ENCODE data around the gene DNAJC30. TPM values are rescaled to one million over a fixed set of nuclear protein-coding genes. Genes with fewer than 3 reads are reported as not detected.

DNAJC30 gene
- total and polyA plus RNA-seq, 12 donors, result 7.1 to 28.2 (median 14.9) TPM

- TF ChIP-seq CTCF (IDR thresholded peaks at IDR 0.05) (no peak), POLR2A (IDR thresholded peaks at IDR 0.05) (no peak)
- H3K4me1 ChIP-seq (replicated peaks in 1 of 2), result peaks cover 15 to 28% of the 10 kb centered on the region in 2 donors
- H3K27ac ChIP-seq, result no peak overlapping the region
- H3K36me3 ChIP-seq (replicated peaks in 1 of 2), result peaks cover 0 to 36% of the 10 kb centered on the region in 2 donors
- H3K27me3 ChIP-seq, result no peaks in the 10 kb centered on the region
- DNase-seq, result no peak
- WGBS, 4 donors, result 94 to 98% (median 97%) methylated on average over 18 of the region's 18 CpGs
- H3K4me3 ChIP-seq, result no peak overlapping the region
- H3K9me3 ChIP-seq (replicated peaks in 1 of 3), result no peaks in the 10 kb centered on the region
- intact Hi-C loops (cut with DNase I), result no loop called here
These were observed 2.1 kb upstream of the DNAJC30 start for GRCh38 chr7:73685311-73685710.

- no peak for DNase-seq
- Histone ChIP-seq H3K9me3 (replicated peaks in 1 of 3) (no peaks in the 10 kb centered on the region), H3K27me3 (no peaks in the 10 kb centered on the region), H3K36me3 (replicated peaks in 1 of 2) (peaks cover 0 to 24% of the 10 kb centered on the region in 2 donors), H3K4me1 (replicated peaks in 1 of 2) (peaks cover 20 to 31% of the 10 kb centered on the region in 2 donors), H3K27ac (peak overlapping the region in 4 of 5 donors; percentile 15 to 94 (median 86)), H3K4me3 (peak overlapping the region; percentile 40 to 94 (median 86))
- intact Hi-C loops (cut with DNase I), result no loop called here
- TF ChIP-seq CTCF (IDR thresholded peaks at IDR 0.05), result no peak
- TF ChIP-seq POLR2A (IDR thresholded peaks at IDR 0.05), result no peak
- WGBS, 4 donors, result 25 to 37% (median 26%) methylated on average over 47 to 58 of the region's 58 CpGs
These were observed 788 bp upstream of the DNAJC30 start for GRCh38 chr7:73683788-73684693.

GRCh38 chr7:73682745-73683055 lies 553 bp downstream of the DNAJC30 start:
- Histone ChIP-seq H3K4me1 (replicated peaks in 1 of 2) (peaks cover 20 to 31% of the 10 kb centered on the region in 2 donors), H3K27ac (peak overlapping the region in 4 of 5 donors; percentile 57 to 94 (median 86)), H3K9me3 (replicated peaks in 1 of 3) (no peaks in the 10 kb centered on the region), H3K27me3 (no peaks in the 10 kb centered on the region), H3K36me3 (replicated peaks in 1 of 2) (peaks cover 0 to 18% of the 10 kb centered on the region in 2 donors), H3K4me3 (peak overlapping the region; percentile 17 to 94 (median 61))
- no peak for TF ChIP-seq POLR2A (IDR thresholded peaks at IDR 0.05)
- TF ChIP-seq CTCF (IDR thresholded peaks at IDR 0.05), result no peak
- intact Hi-C loops (cut with DNase I), result no loop called here
- WGBS, 4 donors, result 1 to 4% (median 2%) methylated on average over 11 to 33 of the region's 33 CpGs
- DNase-seq, result no peak

GRCh38 chr7:73681031-73681430 lies 2.2 kb downstream of the DNAJC30 start:
- no peak for DNase-seq
- TF ChIP-seq POLR2A (IDR thresholded peaks at IDR 0.05), result no peak
- no peak for TF ChIP-seq CTCF (IDR thresholded peaks at IDR 0.05)
- no peaks in the 10 kb centered on the region for H3K9me3 ChIP-seq (replicated peaks in 1 of 3)
- peaks cover 20 to 31% of the 10 kb centered on the region in 2 donors for H3K4me1 ChIP-seq (replicated peaks in 1 of 2)
- intact Hi-C loops (cut with DNase I), result no loop called here
- H3K36me3 ChIP-seq (replicated peaks in 1 of 2), result peaks cover 0 to 6% of the 10 kb centered on the region in 2 donors
- 70 to 79% (median 73%) methylated on average over 8 of the region's 8 CpGs for WGBS, 4 donors
- peak overlapping the region in 1 of 4 donors; percentile 90 for H3K4me3 ChIP-seq
- no peaks in the 10 kb centered on the region for H3K27me3 ChIP-seq
- no peak overlapping the region for H3K27ac ChIP-seq

Data from adrenal gland (tissue), 12 donors.